HepG2 (cell line): ENCODE data around the gene SSBP4. TPM values are rescaled to one million over a fixed set of nuclear protein-coding genes. Genes with fewer than 3 reads are reported as not detected.

Source experiments
- ELF3 ChIP-seq: IDR thresholded peaks from 2 replicates; pipeline ENCODE4 v1.6.1; 2016; ENCODE audit warnings: missing genetic modification reagents, missing compliant biosample characterization
- HHEX ChIP-seq: IDR thresholded peaks from 2 replicates; pipeline ENCODE4 v1.6.1; 2016; ENCODE audit warnings: control low read depth
- KAT2B ChIP-seq: fragments of 150-350 bp; IDR thresholded peaks from 2 replicates; pipeline ENCODE4 v1.6.1; 2014; ENCODE audit warnings: low read depth, low read length, borderline replicate concordance
- KDM1A ChIP-seq: IDR thresholded peaks from 2 replicates; pipeline ENCODE4 v1.6.1; 2016; ENCODE audit warnings: missing compliant biosample characterization
- MAF1 ChIP-seq: sonication (generic); formaldehyde crosslinking; IDR thresholded peaks from 2 replicates; pipeline ENCODE4 v1.5.0; 2020; ENCODE audit warnings: missing genetic modification reagents, borderline replicate concordance
- MBD4 ChIP-seq: IDR thresholded peaks from 2 replicates; pipeline ENCODE4 v1.6.1; 2012; ENCODE audit warnings: low read length, inconsistent platforms, borderline replicate concordance
- ZFP36L1 ChIP-seq: sonication (generic); formaldehyde crosslinking; IDR thresholded peaks from 2 replicates; pipeline ENCODE4 v1.8.0; 2022; ENCODE audit warnings: mild to moderate bottlenecking, missing genetic modification reagents, moderate library complexity
- ZNF138 ChIP-seq: sonication (generic); formaldehyde crosslinking; IDR thresholded peaks from 2 replicates; pipeline ENCODE4 v1.5.0; 2020; ENCODE audit warnings: mild to moderate bottlenecking, low read depth, missing genetic modification reagents
- ZNF549 ChIP-seq: sonication (generic); formaldehyde crosslinking; IDR thresholded peaks from 2 replicates; pipeline ENCODE4 v1.5.0; 2020; ENCODE audit warnings: missing genetic modification reagents
- ZNF773 ChIP-seq: sonication (generic); formaldehyde crosslinking; IDR thresholded peaks from 2 replicates; pipeline ENCODE4 v1.4.0; 2020; ENCODE audit warnings: missing genetic modification reagents, borderline replicate concordance
- ZSCAN25 ChIP-seq: sonication (generic); formaldehyde crosslinking; IDR thresholded peaks from 2 replicates; pipeline ENCODE4 v1.8.0; 2022; ENCODE audit warnings: mild to moderate bottlenecking, missing genetic modification reagents
- polyA plus RNA-seq, 8 experiments: library from polyadenylated mRNA; depleted of rRNA in 3 of 8; stranded (reverse) in 7 of 8; unstranded in 1 of 8; fragments of >200 nt; fragmentation: Illumina TruSeq in 4 of 8; extraction: Trizol in 4 of 8; gene quantifications; 2 replicates each; pipeline versions ENCODE4 v1.2.1 to v1.2.3, GENCODE V29; 2011 to 2016; ENCODE audit warnings: low read depth in 4 of 8, missing spikeins in 1 of 8, mixed read lengths in 1 of 8; ENCODE audit not compliant: insufficient read depth in 1 of 8
- total RNA-seq, 5 experiments: library from RNA; depleted of rRNA; stranded (reverse); fragments of >200 nt; fragmentation: Illumina TruSeq; extraction: Trizol; gene quantifications; 2 replicates each; pipeline ENCODE4 v1.2.3, GENCODE V29; 2016; ENCODE audit warnings: low read depth in 1 of 5
- TF ChIP-seq, protein P1 (sequence below), 2 experiments: sonication (generic) in 1 of 2; formaldehyde crosslinking in 1 of 2; IDR thresholded peaks; 2 replicates each; pipeline versions ENCODE4 v1.6.1 to v1.9.0; 2014 to 2022; ENCODE audit warnings: antibody characterized with exemption in 1 of 2, borderline replicate concordance in 1 of 2, inconsistent platforms in 1 of 2, low read depth in 1 of 2, missing genetic modification reagents in 1 of 2
- TF ChIP-seq, protein P2 (sequence below): sonication (generic); formaldehyde crosslinking; IDR thresholded peaks from 2 replicates; pipeline ENCODE4 v1.4.0; 2020; ENCODE audit warnings: missing genetic modification reagents, mild to moderate bottlenecking, borderline replicate concordance
- TF ChIP-seq, protein P3 (sequence below): IDR thresholded peaks from 2 replicates; pipeline ENCODE4 v1.6.1; 2012; ENCODE audit warnings: low read length, improper control_type of control experiment
- TF ChIP-seq, protein P4 (sequence below): sonication (generic); formaldehyde crosslinking; IDR thresholded peaks from 2 replicates; pipeline ENCODE4 v1.5.1; 2020; ENCODE audit warnings: missing genetic modification reagents, mild to moderate bottlenecking, borderline replicate concordance

Gene SSBP4
- total and polyA plus RNA-seq, 2 of the 13 experiments (the other 11 are each of a cell fraction or from before 2014, with no cell fraction given): 20.8 to 39.5 TPM

DNA sequence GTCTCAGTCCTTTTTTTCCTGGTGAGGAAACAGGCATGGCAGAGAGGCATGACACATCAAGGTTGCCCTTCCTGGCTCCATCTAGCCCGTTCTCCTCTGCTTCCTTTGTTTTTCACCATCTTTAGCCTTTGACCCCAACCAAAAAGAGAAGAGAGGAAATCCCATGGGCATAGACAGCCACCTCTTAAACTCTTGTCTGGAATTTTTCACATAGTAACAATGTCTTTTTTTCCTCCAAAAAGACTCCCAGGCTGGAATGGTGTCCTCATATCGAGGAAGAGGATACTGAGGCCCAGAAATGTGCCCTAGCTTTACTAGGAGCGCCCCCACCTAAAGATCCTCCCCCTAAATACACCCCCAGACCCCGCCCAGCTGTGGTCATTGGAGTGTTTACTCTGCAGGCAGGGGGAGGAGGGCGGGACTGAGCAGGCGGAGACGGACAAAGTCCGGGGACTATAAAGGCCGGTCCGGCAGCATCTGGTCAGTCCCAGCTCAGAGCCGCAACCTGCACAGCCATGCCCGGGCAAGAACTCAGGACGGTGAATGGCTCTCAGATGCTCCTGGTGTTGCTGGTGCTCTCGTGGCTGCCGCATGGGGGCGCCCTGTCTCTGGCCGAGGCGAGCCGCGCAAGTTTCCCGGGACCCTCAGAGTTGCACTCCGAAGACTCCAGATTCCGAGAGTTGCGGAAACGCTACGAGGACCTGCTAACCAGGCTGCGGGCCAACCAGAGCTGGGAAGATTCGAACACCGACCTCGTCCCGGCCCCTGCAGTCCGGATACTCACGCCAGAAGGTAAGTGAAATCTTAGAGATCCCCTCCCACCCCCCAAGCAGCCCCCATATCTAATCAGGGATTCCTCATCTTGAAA, 33.3 kb upstream of the SSBP4 start, which contains the start of gene GDF15 (continued):
- TF ChIP-seq, protein P1, sequence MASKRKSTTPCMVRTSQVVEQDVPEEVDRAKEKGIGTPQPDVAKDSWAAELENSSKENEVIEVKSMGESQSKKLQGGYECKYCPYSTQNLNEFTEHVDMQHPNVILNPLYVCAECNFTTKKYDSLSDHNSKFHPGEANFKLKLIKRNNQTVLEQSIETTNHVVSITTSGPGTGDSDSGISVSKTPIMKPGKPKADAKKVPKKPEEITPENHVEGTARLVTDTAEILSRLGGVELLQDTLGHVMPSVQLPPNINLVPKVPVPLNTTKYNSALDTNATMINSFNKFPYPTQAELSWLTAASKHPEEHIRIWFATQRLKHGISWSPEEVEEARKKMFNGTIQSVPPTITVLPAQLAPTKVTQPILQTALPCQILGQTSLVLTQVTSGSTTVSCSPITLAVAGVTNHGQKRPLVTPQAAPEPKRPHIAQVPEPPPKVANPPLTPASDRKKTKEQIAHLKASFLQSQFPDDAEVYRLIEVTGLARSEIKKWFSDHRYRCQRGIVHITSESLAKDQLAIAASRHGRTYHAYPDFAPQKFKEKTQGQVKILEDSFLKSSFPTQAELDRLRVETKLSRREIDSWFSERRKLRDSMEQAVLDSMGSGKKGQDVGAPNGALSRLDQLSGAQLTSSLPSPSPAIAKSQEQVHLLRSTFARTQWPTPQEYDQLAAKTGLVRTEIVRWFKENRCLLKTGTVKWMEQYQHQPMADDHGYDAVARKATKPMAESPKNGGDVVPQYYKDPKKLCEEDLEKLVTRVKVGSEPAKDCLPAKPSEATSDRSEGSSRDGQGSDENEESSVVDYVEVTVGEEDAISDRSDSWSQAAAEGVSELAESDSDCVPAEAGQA (IDR thresholded peaks at IDR 0.05; ENCODE audit: low read depth): no peak
- TF ChIP-seq, protein P1 (CRISPR knock-in tag; IDR thresholded peaks at IDR 0.05; ENCODE audit: borderline replicate concordance): 0 out of 2 replicates have a peak, but pooled peaks have one; percentile 71
- peak; percentile 94 for TF ChIP-seq ZFP36L1
- TF ChIP-seq ZNF773 (CRISPR knock-in tag): peak; percentile 91; the same call in 1 of the 2 replicates
- TF ChIP-seq HHEX (CRISPR knock-in tag): peak; percentile 34; the same call in 1 of the 2 replicates
- TF ChIP-seq, protein P2, sequence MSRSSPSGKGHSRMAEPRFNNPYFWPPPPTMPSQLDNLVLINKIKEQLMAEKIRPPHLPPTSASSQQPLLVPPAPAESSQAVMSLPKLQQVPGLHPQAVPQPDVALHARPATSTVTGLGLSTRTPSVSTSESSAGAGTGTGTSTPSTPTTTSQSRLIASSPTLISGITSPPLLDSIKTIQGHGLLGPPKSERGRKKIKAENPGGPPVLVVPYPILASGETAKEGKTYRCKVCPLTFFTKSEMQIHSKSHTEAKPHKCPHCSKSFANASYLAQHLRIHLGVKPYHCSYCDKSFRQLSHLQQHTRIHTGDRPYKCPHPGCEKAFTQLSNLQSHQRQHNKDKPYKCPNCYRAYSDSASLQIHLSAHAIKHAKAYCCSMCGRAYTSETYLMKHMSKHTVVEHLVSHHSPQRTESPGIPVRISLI (CRISPR knock-in tag): peak; percentile 69; the same call in 1 of the 2 replicates
- TF ChIP-seq ZNF549: 0 out of 2 replicates have a peak, but pooled peaks have one; percentile 73
- TF ChIP-seq MBD4: no peak; the same call in none of the 2 replicates
- TF ChIP-seq KDM1A (CRISPR knock-in tag): no peak
- TF ChIP-seq ZNF138 (CRISPR knock-in tag): no peak; the same call in 1 of the 2 replicates
- TF ChIP-seq, protein P3, sequence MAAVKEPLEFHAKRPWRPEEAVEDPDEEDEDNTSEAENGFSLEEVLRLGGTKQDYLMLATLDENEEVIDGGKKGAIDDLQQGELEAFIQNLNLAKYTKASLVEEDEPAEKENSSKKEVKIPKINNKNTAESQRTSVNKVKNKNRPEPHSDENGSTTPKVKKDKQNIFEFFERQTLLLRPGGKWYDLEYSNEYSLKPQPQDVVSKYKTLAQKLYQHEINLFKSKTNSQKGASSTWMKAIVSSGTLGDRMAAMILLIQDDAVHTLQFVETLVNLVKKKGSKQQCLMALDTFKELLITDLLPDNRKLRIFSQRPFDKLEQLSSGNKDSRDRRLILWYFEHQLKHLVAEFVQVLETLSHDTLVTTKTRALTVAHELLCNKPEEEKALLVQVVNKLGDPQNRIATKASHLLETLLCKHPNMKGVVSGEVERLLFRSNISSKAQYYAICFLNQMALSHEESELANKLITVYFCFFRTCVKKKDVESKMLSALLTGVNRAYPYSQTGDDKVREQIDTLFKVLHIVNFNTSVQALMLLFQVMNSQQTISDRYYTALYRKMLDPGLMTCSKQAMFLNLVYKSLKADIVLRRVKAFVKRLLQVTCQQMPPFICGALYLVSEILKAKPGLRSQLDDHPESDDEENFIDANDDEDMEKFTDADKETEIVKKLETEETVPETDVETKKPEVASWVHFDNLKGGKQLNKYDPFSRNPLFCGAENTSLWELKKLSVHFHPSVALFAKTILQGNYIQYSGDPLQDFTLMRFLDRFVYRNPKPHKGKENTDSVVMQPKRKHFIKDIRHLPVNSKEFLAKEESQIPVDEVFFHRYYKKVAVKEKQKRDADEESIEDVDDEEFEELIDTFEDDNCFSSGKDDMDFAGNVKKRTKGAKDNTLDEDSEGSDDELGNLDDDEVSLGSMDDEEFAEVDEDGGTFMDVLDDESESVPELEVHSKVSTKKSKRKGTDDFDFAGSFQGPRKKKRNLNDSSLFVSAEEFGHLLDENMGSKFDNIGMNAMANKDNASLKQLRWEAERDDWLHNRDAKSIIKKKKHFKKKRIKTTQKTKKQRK: no peak; the same call in 1 of the 2 replicates
- no peak for TF ChIP-seq KAT2B
- peak; percentile 59 for TF ChIP-seq ELF3 (CRISPR knock-in tag)
- 0 out of 2 replicates have a peak, but pooled peaks have one; percentile 53 for TF ChIP-seq ZSCAN25 (CRISPR knock-in tag)
- TF ChIP-seq, protein P4, sequence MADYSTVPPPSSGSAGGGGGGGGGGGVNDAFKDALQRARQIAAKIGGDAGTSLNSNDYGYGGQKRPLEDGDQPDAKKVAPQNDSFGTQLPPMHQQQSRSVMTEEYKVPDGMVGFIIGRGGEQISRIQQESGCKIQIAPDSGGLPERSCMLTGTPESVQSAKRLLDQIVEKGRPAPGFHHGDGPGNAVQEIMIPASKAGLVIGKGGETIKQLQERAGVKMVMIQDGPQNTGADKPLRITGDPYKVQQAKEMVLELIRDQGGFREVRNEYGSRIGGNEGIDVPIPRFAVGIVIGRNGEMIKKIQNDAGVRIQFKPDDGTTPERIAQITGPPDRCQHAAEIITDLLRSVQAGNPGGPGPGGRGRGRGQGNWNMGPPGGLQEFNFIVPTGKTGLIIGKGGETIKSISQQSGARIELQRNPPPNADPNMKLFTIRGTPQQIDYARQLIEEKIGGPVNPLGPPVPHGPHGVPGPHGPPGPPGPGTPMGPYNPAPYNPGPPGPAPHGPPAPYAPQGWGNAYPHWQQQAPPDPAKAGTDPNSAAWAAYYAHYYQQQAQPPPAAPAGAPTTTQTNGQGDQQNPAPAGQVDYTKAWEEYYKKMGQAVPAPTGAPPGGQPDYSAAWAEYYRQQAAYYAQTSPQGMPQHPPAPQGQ (CRISPR knock-in tag): no peak
- peak; percentile 94; the same call in 1 of the 2 replicates for TF ChIP-seq MAF1 (CRISPR knock-in tag)
